GM21576 (cell line): ENCODE measurements around the gene PDCD1LG2.
"Not testable (repeated sequence)": the region's sequence is repeated elsewhere in the genome, so short reads cannot be mapped to it uniquely, and the experiment has no call there.

Experiments used
- ATAC-seq: cut with Tn5 transposase; IDR thresholded peaks from one replicate; pipeline ENCODE4 v1.9.1; 2021; ENCODE audit warnings: mild to moderate bottlenecking, moderate library complexity; ENCODE audit not compliant: unreplicated experiment

PDCD1LG2 gene

DNA sequence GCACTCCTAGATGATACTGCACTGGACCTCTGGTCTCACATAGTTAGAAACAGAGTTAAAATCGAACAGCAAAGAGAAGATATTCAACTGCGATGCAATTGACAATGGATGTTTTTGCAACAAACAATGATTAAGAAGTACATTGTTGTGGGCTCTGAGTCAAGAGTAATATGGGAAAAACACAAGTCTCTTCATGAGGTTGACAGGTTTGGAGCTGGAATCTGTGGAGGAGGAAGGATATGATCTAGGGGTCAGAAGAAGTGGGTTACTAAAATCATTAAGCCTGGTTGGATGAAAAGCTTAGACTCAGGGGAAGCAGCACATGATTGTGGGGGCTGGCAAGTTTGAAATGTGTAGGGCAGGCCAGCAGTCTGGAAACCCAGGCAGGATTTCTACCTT, 53.1 kb downstream of the PDCD1LG2 start:
- no peak for ATAC-seq

DNA sequence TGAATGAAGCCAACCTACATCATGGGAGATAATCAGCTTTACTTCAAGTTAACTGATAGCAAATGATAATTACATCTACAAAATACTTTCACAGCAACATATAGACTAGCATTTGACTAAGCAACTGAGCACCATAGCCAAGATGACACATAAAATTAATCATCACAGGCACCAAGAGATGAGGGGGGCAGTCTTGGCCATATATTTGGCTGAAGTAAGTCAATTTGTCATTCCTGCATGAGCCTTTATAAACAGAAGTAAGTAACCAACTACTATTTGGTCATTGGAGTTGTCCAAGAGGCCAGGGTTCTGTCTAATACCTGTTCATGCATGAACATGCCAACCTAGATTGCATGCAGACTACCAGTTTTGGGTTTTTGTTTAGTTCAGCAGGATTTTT, 53.6 kb downstream of the PDCD1LG2 start:
- no peak for ATAC-seq

DNA sequence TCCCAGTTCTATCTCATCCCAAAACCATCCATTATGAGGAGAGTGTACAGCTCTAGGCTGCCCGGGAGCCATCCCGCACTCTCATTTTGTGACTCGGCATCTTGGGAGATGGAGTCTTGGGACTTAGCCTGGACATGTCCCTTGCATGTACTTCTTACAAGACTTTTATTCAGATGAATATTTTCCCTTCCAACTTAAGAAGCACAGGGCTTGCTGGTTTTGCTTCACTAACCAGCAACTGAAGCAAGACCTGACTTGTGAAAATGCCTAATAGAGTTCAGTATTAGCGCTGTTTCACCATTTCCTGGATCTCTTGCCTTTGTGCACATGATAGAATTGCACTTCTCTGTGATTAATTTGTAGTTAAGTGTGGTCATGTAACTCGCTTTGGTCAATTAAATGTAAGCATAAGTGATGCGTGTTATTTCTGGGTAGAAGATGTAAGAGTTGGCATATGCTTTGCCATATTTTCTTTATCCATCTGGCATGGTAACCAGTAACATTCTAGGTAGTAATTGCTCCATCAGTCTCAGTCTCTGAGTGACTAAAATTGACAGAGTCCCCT, 55.8 kb downstream of the PDCD1LG2 start:
- peak; percentile 84 for ATAC-seq

DNA sequence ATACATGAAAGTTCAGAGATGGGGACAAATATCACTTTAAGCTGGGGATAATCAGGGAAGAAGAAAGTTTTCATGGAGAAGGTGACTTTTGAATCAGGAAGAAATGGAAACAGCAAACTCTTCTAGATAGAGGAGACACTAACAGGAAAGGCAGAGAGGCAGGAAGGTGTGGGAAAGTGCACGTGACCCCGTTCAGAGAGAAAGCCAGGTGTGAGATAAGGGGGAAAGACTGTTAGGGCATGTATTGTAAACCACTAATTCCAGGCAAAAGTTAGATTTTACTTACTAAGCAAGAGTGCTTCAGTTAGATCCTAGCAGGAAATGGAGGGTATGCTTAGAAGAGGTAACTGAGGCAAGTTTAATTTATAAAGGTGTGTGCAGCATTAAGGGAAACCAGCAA, 58.5 kb downstream of the PDCD1LG2 start:
- no peak for ATAC-seq

DNA sequence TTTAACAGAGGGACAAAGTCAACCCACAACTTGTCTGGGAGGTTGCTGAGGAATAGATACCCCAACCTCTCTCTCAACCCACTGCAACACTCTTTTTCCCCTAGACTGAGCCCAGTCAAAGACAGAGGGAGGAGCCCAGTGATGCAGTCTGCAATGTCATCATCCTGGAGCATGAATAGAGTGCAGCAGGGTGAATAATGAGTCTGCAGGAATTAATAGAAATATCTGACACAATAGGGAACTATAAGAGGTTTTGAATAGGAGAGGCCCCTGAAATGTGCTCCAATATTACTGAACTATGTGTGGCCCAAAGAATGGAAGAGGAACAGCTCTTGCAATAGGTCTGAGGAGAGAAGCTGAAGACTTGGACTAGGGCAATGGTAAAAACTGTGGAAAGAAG, 59.1 kb downstream of the PDCD1LG2 start:
- no peak for ATAC-seq

DNA sequence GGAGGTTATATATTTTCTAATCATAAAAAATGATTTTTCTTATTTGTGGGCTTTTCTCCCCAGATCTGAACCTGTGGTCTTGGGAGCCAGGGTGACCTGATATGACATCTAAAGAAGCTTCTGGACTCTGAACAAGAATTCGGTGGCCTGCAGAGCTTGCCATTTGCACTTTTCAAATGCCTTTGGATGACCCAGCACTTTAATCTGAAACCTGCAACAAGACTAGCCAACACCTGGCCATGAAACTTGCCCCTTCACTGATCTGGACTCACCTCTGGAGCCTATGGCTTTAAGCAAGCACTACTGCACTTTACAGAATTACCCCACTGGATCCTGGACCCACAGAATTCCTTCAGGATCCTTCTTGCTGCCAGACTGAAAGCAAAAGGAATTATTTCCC, 59.6 kb downstream of the PDCD1LG2 start:
- ATAC-seq = no peak

DNA sequence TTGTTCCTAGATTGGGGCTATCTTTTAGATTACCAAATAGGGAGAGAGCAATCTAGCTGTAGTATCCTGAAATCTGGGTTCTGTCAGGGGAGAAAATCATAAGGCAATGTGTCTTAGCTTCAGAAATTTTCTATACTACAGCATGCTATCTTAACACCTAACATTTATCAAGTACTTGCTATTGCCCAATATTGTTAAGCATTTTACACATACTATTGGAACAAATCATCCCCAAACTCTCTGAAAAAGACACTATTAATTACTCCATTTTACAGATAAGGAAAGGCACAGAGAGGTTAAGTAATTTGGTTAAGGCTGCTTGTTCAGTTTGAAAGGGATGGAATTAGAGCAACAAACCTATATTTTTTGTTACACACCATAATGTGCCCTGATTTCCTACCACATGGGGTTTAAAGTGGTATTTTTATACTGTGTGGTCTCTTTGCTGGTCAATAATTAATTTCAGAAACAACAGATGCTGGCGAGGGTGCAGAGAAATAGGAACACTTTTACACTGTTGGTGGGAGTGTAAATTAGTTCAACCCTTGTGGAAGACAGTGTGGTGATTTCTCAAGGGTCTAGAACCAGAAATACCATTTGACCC, 61.4 kb downstream of the PDCD1LG2 start:
- no peak for ATAC-seq

DNA sequence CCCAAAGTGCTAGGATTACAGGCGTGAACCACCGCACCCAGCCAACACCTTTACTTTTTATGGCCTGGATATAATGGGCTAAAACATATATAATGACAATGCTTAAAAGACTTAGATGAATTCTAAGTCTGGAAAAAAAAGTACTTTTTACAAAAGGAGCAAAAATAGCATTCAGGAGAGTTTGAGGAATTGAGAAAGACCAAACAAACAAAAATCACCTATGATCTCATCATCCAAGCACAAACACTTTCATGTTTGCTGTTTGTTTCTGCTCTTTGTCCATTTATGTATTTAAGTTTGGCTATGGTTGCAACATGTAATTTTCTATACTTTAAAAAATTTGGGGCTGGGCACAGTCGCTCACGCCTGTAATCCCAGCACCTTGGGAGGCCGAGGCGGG, 63.8 kb downstream of the PDCD1LG2 start:
- no peak for ATAC-seq

DNA sequence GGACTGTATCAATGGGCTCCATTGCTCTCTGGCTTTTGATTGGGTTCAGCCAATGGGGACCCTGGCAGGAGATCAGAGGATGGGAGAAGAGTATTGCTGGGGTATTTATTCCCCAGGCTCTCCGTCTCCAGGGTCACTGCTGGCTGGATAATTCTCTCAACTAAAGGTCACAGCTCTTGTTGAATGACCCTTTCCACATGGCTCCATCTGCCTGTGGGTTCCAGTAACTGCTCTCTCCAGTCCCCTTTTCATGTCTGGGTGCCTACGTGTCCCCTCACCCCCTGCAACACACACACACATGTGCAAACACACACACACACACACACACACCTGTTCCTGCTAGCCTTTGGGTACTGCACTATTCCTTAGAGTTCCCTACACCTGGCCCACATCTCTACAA, 64.7 kb downstream of the PDCD1LG2 start:
- ATAC-seq = no peak

DNA sequence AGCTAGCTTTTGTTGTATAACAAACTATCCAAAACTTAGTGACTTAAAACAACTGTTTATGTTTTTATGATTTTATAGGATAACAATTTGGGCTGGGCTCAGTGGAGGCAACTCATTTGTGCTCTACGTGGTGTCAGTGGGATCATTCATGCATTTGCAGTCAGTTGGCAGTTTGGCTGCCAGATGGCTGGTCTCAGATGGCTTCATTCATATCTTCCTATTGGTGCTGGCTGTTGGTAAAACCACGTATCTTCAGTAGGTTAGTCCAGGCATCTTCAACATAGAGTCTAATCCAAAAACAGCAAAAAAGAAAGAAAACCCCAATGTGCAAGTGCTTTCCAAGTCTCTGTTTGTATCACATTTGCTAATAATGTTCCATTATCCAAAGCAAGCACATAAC, 66.9 kb downstream of the PDCD1LG2 start:
- ATAC-seq = no peak

DNA sequence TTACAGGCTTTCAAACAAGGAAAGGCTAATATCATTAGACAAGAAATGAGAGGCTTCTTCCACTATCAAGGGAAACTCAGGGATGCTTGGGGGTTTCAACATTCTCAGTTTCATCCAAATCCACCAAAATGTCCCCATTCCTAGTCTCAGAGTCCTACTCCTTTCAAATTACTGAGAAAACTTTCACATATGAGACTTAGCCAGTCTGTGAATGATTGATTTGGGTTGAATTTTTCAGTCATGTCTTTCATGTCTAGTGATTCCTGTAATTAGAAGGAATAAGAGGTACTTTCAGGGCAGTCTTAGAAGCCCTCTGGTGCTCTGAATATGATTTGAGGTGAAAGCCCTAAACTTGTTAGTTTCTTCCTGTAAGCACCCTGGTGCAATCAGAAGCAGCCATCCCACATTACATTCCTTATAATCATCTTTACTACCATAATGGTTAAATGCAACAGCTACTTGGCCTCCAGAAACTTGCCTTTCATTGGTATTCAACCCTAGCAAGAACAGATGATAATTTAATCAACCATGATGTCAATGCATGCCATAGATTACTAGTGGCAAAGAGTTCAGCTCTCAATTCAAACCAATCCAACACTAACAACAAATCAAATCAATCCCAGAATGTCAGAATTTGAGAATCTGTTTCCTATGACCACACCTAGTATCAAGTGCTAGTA, 67.8 kb downstream of the PDCD1LG2 start:
- no peak for ATAC-seq

DNA sequence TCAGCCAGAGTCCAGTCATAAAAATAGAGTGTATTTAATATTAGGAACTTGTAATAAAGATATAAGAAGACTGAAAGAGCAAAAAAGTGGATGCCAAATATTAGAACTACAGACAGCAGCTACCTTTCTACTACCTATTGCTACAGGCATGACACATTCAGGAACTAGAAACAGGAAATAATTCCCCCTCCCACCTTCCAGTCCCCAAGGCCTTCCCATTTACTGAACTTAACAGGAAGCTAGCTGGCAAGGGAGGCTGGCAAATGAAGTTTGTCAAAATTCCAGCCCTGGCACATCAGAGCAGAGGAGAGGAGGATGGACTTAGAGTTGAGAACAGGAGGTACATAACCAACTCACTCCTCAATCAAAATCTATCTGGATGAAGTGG, 68.4 kb downstream of the PDCD1LG2 start:
- ATAC-seq = no peak

DNA sequence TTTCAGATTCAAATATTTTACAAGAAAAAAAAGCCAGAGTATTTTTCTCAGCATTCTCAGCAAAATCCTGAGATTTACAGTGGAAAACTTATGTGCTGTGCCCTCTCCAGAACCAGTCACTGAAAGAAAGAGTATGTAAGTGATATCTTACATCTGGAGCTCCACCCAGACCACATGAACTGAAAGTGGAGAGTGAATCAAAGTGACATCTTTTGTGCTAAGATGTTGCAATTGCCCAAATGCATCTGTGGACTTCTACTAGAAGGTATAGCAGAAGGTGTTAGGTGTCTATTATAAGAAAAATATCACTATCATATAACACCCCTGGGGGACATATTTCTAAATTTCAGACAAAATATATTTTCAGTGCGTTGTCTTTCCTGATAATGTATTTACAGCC, 69.5 kb downstream of the PDCD1LG2 start:
- no peak for ATAC-seq

DNA sequence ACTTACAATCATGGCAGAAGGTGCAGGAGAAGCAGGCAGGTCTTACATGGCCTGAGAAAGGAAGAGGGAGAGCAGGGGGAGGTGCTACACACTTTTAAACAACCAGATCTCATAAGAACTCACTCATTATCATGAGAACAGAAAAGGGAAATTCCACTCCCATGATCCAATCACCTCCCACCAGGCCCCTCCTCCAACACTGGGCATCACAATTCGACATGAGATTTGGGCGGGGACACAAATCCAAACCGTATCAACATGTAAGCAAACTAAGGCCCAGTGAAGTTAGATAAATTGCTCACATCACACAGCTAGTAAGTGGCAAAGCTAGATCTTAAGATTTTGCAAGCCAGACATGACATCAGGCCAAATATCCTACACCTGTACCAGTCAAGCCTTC, 70.3 kb downstream of the PDCD1LG2 start:
- ATAC-seq = no peak

DNA sequence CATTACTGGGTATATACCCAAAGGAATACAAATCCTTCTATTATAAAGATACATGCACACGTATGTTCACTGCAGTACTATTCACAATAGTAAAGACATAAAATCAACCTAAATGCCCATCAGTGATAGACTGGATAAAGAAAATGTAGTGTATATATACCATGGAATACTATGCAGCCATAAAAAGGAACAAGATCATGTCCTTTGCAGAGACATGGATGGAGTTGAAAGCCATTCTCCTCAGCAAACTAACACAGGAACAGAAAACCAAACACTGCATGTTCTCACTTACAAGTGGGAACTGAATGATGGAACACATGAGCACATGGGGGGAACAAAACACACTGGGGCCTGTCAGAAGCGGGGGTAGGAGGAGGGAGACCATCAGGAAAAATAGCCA, 71.4 kb downstream of the PDCD1LG2 start:
- not testable (repeated sequence) for ATAC-seq

DNA sequence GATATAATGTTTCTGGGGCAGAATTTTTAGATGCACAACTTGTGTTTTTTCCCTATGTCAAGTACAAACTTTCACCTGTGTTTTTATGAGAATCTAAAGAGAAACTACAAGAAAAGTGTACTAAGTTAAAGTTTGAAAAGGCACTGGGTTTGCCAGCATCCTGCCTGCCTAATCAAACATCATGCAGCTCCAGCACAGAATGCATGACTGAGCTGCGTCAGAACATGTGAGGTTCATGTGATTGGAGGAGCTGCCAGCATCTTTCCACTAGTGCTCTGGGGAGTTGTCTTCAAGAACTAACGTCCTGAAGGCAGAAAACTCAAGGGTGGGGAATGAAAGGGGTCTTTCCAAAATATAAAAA, 72.5 kb downstream of the PDCD1LG2 start:
- peak; percentile 64 for ATAC-seq

DNA sequence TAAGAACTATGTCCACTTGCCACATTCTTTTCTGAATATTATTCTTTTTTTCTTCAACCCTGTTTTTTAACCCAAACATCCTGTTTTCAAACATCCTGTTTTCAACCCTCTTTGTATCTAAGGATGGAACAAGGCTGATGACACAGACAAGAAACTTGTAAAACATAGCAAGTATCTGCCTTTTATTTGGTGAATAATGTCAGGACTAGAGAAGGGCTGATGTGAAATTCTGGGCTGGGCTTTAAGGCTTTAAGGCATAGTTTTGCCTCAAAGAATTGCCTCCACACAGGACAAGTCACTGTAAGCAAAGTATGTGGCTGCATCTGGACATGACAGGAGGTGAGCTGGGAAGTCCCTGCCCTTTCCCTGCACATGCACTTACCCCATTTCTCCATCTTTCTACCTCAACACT, 76.1 kb downstream of the PDCD1LG2 start:
- ATAC-seq = peak; percentile 19

DNA sequence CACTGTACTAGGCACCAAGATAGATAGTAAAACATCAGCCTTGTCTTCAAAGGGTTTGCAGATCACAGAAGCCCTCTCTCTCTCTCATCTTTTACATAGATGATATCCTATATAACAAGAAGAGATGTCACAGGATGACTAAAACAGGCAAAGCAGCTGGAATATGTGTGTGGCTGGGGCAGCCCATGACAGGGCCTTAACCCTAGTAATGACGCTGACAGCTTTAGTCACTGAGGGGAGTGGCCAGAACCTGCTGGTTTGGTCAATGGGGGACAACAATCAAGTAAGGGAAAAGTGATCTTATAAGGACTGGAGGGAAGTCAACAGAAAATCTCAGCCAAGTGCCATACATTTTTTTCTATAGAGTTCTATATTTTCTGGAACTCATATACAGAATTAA, 76.7 kb downstream of the PDCD1LG2 start:
- no peak for ATAC-seq

DNA sequence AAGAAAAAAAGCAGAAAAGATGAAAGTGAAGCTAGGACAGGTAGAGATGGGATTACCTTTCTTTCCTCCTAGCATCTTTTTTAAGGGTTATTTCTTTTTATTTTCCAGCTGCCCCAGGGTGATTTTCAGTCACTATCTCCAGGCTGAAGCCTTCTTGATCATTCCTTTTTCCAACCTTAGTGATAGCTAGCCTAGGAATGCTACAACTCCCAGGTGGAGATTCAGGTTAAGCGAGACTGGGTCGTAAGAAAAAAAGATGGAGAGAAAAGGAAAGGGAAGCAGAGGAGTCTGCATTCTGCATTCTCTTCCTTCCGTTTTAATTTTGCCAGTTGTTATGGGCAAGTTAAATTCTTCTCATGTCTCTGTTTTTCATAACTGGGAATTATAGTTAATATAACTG, 81.9 kb downstream of the PDCD1LG2 start:
- ATAC-seq = no peak

DNA sequence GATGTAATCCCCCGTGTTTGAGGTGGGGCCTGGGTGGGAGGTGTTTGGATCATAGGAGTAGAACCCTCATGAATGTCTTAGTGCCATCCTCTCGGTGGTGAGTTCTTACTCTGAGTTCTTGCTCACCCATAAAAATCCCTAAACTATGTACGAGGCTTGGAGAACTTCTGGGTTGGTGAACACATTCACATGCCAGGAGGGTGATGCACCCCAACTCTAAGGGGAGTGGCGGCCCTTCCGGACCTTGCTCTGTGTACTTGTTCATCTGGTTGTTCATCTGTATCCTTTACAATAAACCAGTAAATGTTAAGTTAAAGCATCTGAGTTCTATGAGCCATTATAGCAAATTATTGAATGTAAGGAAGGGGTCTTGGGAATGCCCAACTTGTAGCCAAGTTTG, 82.6 kb downstream of the PDCD1LG2 start:
- ATAC-seq = no peak

DNA sequence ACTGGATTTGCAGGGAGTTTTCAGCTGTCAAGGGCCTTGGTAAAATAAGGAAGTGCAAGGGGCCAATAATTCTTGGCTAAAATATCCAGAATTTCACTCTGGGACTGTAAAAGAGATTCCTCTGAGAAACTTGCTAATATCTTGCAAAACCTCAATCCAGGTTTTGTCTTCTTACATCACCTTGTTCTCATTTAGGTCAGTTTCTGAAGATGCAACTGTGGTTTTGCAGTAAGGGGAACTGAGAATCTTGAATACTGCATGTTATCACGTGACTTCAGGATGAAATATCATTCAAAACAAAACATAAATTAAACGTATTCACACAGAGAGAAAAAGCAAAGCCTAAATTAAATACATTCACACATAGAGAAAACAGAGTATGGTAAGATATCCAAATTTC, 83.6 kb downstream of the PDCD1LG2 start:
- ATAC-seq = peak; percentile 56

DNA sequence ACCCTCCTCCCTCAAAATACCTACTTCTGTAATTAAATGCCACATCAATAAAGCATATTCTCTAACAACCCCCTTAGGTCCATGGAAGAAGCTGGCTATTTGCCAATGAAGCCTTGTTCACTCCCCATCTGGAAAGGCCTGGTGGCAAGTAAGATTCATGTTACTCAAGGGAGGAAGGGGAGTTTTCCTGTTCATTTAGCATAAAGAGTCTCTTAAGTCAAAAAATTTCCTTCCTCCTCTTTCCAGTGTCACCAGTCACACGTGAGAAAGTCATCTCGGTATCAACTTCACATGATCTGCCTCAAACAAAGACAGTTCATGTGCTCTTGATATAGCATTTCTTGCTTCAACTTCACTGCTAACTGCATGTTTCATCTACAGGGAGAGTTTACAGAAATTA, 85.8 kb downstream of the PDCD1LG2 start:
- no peak for ATAC-seq
